Colonic mucosa (tissue), 4 donors: ENCODE data around the gene PGC. TPM values are rescaled to one million over a fixed set of nuclear protein-coding genes. Genes with fewer than 3 reads are reported as not detected.

ENCODE experiments used
- DNase-seq: peaks from one replicate; pipeline ENCODE4 v3.0.0-alpha.2; 2020
- H3K27ac ChIP-seq: fragments of 200-600 bp; one replicate; pipeline ENCODE4 v1.8.0; 2021
- H3K27me3 ChIP-seq: fragments of 200-600 bp; one replicate; pipeline ENCODE4 v1.8.0; 2021
- H3K36me3 ChIP-seq: fragments of 200-600 bp; one replicate; pipeline ENCODE4 v1.8.0; 2021
- H3K4me1 ChIP-seq: fragments of 200-600 bp; one replicate; pipeline ENCODE4 v1.8.0; 2021; ENCODE audit warnings: mild to moderate bottlenecking
- H3K4me3 ChIP-seq: fragments of 200-600 bp; one replicate; pipeline ENCODE4 v1.8.0; 2021
- H3K9ac ChIP-seq, 2 donors: one replicate each; pipeline ENCODE4 v1.7.0; 2013; ENCODE audit warnings: control low read depth in 2 of 2, low read depth in 2 of 2, low read length in 2 of 2
- H3K9me3 ChIP-seq: fragments of 200-600 bp; one replicate; pipeline ENCODE4 v1.8.0; 2021
- intact Hi-C: fragments of 100-400 bp; cut with DNase I; formaldehyde crosslinking; loops from one replicate; pipeline ENCODE4 v1.14.1; 2022
- total RNA-seq, 2 donors: library from RNA; stranded (reverse); fragmentation: NEBNext Ultra II Directional in 1 of 2; extraction: Animal tissue kit (Norgen Biotek cat#: 25700) in 1 of 2; gene quantifications; one replicate each; pipeline ENCODE4 v1.2.1, GENCODE V29; 2021
- TF ChIP-seq, protein P1 (sequence below): fragments of 200-600 bp; IDR thresholded peaks from one replicate; pipeline ENCODE4 v1.8.0; 2022; ENCODE audit warnings: antibody characterized with exemption, mild to moderate bottlenecking
- donor health status: healthy.
- donor health status: DM: no; HTN: no; CAD: no.
- donor health status: DM: no; HTN: no; CAD: no.

PGC gene
- total RNA-seq, 2 donors from 2014 or later: 1.7 TPM; not detected in 1

DNA sequence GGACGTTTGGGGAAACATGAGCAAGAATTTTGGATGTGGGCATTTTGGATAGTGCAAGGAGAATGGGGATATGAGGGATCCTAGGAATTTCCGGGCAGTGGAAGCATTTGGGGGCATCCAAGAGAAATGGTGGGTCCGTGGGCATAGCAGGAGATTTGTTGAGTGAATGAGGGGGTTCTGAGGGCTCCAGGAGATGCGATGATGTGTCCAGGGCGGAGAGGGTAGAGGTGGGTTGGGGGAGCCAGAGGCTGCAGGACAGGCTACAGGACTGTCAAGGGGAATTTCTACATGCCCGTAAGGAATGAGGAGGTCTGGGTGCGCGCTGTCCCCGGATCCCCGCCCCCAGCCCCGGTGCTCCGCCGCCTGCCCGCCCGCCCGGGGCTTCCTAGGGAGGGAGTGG, 32.1 kb upstream of the PGC start:
- Histone ChIP-seq H3K27me3 (no peaks in the 10 kb centered on the region), H3K9me3 (no peaks in the 10 kb centered on the region), H3K4me1 (peaks cover 6% of the 10 kb centered on the region), H3K4me3 (peak overlapping the region; percentile 54), H3K9ac (peak overlapping the region; percentile 70 to 74), H3K36me3 (no peaks in the 10 kb centered on the region), H3K27ac (no peak overlapping the region)
- intact Hi-C loops: loop anchor here (5.0 to 10.0 kb wide), 3 partner anchors 42 to 415 kb away; partner anchors contain the start of gene TFEB
- TF ChIP-seq, protein P1, sequence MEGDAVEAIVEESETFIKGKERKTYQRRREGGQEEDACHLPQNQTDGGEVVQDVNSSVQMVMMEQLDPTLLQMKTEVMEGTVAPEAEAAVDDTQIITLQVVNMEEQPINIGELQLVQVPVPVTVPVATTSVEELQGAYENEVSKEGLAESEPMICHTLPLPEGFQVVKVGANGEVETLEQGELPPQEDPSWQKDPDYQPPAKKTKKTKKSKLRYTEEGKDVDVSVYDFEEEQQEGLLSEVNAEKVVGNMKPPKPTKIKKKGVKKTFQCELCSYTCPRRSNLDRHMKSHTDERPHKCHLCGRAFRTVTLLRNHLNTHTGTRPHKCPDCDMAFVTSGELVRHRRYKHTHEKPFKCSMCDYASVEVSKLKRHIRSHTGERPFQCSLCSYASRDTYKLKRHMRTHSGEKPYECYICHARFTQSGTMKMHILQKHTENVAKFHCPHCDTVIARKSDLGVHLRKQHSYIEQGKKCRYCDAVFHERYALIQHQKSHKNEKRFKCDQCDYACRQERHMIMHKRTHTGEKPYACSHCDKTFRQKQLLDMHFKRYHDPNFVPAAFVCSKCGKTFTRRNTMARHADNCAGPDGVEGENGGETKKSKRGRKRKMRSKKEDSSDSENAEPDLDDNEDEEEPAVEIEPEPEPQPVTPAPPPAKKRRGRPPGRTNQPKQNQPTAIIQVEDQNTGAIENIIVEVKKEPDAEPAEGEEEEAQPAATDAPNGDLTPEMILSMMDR: no peak
- no peak for DNase-seq

DNA sequence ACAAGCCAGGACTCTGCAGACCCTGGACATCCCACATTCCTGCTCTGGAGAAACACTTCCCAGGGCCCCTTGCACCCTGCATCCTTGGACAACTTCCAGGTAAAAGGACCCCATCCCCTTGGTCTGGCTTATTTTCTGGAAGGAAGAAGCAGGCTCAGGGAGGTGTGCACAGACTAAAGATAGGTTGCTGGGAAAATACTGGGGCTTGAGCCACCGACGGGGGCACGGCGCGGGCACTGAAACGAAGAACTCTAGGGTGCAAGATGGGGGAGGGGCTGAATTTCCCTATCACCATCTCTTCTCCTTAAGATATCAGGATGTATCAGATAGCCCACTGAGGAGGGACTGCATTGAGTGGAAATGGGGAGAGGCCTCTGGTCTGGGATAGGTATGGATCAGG, 31.7 kb upstream of the PGC start:
- Histone ChIP-seq H3K9ac (peak overlapping the region; percentile 70 to 74), H3K27ac (no peak overlapping the region), H3K9me3 (no peaks in the 10 kb centered on the region), H3K4me1 (peaks cover 6% of the 10 kb centered on the region), H3K27me3 (no peaks in the 10 kb centered on the region), H3K4me3 (peak overlapping the region; percentile 54), H3K36me3 (no peaks in the 10 kb centered on the region)
- TF ChIP-seq, protein P1: no peak
- intact Hi-C loops: loop anchor here (5.0 to 10.0 kb wide), 3 partner anchors 42 to 414 kb away; partner anchors contain the start of gene TFEB
- no peak for DNase-seq

DNA sequence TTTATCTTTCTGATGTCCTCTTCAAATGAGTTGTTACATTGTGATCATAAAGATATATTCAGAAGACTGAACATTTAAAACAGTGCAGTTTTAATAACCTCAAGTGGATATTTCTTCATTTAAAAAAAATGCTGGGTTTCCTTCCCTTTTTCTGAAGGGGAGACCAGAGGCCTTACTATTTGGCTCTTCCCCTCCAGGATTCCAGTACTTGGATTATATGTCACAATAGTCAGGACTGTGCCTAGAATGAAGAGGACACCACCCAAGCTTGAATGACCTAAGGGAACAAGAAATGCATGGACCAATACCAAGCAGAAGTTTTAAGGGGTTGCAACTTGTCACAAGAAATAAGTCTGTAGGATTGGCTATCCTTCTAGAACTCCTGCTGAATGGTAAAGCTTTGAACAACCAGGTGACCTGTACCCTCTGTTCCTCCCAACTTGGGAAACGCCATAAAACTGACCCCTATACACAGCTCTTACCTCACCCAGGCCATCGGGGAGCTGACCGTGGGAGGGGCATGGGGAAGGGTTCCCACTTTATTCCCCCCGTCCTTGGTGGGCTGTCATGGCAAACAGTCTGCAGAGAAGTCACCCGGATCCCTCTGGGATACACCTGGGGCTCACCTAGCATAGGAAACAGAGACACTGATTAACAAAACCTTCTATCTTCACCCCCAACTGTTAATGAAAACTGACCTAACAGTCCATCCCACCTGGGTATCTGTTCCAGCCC, 30.5 kb upstream of the PGC start:
- no peak for DNase-seq
- Histone ChIP-seq H3K27ac (no peak overlapping the region), H3K9me3 (no peaks in the 10 kb centered on the region), H3K4me1 (peaks cover 6% of the 10 kb centered on the region), H3K9ac (no peak overlapping the region), H3K27me3 (no peaks in the 10 kb centered on the region), H3K36me3 (no peaks in the 10 kb centered on the region), H3K4me3 (no peak overlapping the region)
- intact Hi-C loops: loop anchor here (5.0 to 10.0 kb wide), 3 partner anchors 40 to 413 kb away; partner anchors contain the start of gene TFEB
- TF ChIP-seq, protein P1: no peak

DNA sequence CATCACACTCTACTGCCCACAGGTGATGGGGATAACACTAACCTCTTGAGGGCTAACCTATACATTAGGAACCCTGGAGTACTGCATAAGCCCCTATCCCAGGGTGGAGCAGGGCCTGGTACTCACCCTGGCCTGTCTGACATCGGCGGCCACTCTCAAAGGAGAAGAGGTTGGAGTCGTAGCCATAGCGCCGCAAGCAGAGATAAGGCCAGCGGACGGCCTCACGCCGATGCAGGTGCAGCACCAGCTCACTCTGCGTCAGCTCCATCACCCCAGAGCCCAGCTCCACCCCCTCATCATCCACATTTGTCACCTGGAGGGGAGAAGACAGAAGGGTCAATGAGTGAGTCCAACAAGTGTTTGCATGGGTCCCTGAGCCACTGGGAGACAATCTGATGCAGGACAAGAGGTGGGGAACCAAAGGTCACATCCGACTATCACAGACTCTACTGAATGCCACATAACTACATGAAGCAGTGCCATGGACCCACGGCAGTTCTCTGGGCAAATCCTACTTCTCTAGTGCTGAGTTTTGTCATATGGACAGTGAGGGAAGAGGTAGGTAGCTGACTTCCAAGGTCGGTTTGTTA, 28.2 kb upstream of the PGC start:
- Histone ChIP-seq H3K4me1 (peaks cover 6% of the 10 kb centered on the region), H3K4me3 (no peak overlapping the region), H3K9me3 (no peaks in the 10 kb centered on the region), H3K27me3 (no peaks in the 10 kb centered on the region), H3K27ac (no peak overlapping the region), H3K9ac (no peak overlapping the region), H3K36me3 (no peaks in the 10 kb centered on the region)
- DNase-seq: no peak
- intact Hi-C loops: loop anchor here (2.0 to 10.0 kb wide), 4 partner anchors 38 to 411 kb away; partner anchors contain the start of gene TFEB
- TF ChIP-seq, protein P1: no peak

DNA sequence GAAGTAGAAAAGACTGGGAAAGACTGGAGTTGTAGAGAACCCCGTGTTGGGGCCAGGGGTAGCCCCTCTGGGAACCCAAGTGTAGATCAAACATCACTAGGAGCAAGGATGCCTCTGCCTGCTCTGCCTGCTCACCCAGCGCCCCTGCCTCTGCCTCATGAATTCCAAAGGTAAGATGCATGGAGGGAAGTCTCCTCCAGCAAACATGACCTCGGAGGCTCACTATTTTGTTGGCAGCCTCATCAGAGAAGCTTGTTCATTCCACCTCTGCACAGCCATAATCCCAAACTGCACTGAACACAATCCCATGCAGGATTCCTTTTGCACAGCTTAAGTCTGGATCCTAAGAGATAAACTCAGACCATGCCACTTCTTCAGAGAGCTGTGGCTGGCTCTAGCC, 27.6 kb upstream of the PGC start:
- H3K4me1 ChIP-seq: peaks cover 6% of the 10 kb centered on the region
- TF ChIP-seq, protein P1: no peak
- no peak overlapping the region for H3K4me3 ChIP-seq
- DNase-seq: no peak
- no peaks in the 10 kb centered on the region for H3K36me3 ChIP-seq
- H3K9me3 ChIP-seq: no peaks in the 10 kb centered on the region
- H3K27ac ChIP-seq: no peak overlapping the region
- H3K9ac ChIP-seq: no peak overlapping the region
- intact Hi-C loops: loop anchor here (2.0 to 10.0 kb wide), 4 partner anchors 38 to 410 kb away; partner anchors contain the start of gene TFEB
- no peaks in the 10 kb centered on the region for H3K27me3 ChIP-seq
